Retinal pigment epithelial cell (primary cell): ENCODE results near the gene DCX.
A peak's percentile ranks its signal among the peaks of the same experiment; 100 is the strongest.

Experiments
- DNase-seq: peaks from one replicate; pipeline ENCODE4 v3.0.0-alpha.2; 2010; ENCODE audit warnings: low read depth
- H3K4me3 ChIP-seq: 2 replicates; pipeline ENCODE4 v1.5.1; 2011; ENCODE audit warnings: mild to moderate bottlenecking, low read length, control low read depth, moderate library complexity
- TF ChIP-seq, protein P1 (sequence below): conservative IDR thresholded peaks from 2 replicates; pipeline ENCODE4 v1.5.1; 2011; ENCODE audit warnings: low read depth, low read length, control low read depth, inconsistent platforms

DCX gene

DNA sequence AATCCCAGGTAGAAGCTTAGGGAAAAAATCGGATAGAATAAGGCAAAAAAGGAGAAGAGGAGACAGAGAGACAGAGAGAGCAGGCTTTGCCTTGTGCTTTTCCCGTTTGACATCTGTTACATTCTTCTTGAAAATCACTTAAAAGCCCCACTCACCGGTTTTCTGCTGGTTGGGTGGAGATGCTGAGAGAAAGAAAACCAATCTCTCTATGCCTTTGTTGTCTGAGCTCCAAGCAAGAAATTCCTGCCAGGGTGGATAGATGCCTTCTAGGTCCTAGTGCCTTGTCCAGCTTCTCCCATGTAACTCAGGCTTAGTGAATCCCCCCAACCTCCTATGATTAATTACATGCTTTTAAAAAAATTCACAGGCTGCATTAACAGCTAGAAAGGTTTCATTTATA, at the start of gene DCX:
DCX (minus strand) TSS at position 210 of the 400 bp plus-strand sequence. CDS start 1,794 bp downstream, outside the sequence.
- DNase-seq = no peak
- no peak within 1 kb of the TSS for H3K4me3 ChIP-seq
- TF ChIP-seq, protein P1, sequence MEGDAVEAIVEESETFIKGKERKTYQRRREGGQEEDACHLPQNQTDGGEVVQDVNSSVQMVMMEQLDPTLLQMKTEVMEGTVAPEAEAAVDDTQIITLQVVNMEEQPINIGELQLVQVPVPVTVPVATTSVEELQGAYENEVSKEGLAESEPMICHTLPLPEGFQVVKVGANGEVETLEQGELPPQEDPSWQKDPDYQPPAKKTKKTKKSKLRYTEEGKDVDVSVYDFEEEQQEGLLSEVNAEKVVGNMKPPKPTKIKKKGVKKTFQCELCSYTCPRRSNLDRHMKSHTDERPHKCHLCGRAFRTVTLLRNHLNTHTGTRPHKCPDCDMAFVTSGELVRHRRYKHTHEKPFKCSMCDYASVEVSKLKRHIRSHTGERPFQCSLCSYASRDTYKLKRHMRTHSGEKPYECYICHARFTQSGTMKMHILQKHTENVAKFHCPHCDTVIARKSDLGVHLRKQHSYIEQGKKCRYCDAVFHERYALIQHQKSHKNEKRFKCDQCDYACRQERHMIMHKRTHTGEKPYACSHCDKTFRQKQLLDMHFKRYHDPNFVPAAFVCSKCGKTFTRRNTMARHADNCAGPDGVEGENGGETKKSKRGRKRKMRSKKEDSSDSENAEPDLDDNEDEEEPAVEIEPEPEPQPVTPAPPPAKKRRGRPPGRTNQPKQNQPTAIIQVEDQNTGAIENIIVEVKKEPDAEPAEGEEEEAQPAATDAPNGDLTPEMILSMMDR = no peak

DNA sequence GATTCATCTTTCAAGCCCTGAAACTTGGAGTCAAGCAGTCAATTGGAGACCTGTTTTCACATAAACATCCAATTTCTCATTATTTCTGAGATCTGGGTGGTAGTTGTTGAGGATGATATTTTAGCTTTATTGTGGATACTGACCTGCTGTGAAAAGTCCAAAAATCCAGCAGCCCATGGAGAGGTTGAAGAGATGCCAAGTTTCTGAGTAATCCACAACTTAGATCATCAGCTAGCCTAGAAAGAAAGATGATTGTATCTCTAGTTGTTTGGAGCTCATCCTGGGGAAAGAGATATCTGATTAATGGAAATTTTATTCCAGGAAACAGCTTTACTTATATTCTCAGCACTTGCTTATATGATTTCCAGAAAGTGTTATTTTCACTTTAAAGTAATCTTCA, 48.6 kb upstream of the DCX start:
- no peak for DNase-seq
- no peak overlapping the region for H3K4me3 ChIP-seq
- TF ChIP-seq, protein P1 = no peak

DNA sequence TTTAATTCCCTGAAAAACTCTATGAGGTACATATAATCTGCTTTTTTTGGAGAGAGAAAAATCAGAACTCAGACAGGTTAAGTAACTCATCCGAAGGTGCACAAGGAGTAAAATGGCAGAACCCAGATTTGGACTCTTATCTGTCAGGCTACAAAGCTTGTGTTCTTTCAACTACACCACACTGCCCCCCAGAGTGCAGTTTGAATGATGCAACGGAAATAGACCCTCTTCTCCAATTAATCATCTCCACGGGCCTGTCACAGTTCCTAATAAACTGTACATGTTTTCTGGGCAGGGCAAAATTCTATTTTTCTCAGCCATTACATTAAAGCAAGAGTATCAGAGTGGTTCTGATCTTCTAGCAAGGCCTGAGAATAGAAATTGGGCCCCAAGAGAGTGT, 35.3 kb upstream of the DCX start:
- TF ChIP-seq, protein P1 = peak; percentile 39
- no peak for DNase-seq
- H3K4me3 ChIP-seq = no peak overlapping the region

DNA sequence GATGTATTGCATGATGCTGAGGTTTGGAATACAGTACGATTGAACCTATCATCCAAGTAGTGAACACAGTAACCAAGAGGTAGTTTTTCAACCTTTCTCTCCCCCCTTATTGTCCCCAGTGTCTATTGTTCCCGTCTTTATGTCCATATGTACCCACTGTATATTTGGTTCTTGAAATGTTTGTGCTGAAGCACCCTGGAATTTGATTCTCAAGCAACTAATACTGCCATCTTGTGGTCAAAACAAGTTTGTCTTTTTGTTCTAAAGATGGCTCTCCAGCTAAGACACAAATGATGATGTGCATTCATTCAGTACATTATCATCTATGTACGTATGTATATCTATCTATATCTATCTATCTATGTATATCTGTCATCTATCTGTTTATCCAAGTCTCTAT, 33.5 kb upstream of the DCX start:
- H3K4me3 ChIP-seq = no peak overlapping the region
- TF ChIP-seq, protein P1 = peak; percentile 64
- DNase-seq = peak; percentile 8

DNA sequence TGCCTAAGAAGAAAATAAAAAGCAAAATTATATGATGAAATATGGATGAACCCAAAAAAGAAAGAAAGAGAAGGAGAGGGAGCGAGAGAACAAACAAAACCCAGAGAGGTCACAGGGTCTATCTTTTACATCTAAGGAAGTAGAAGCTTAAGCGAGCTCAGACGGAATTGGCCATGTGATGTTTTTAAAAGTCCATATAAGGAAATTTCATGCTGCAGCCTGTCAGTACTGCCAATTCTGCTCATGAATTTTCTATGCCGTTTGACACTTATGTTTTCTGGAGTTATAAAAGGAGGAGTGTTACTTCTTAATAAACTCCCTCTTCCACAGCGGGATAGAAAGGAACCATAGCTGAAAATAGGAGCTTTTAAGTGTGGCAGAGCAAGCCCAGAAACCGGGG, 32.9 kb upstream of the DCX start:
- DNase-seq = peak; percentile 13
- TF ChIP-seq, protein P1 = no peak
- no peak overlapping the region for H3K4me3 ChIP-seq

DNA sequence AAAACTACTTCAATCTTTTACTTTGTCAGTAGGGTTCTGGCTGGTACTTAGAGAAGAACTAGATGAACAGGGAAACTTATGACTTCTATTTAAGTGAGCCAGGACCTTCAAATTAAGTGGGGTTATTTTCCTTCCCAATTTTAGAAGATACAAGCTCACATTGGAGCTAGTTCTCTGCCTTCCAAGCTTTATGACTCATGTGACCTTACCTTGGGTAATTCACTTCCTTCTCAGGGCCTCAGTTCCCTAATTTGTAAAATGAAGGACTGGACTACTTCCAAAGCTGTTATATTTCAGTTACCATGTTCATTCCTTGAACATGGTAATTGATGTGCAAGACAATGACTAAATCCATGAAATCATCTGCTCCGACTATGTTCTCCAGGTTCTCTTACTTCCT, 32.0 kb upstream of the DCX start:
- H3K4me3 ChIP-seq = no peak overlapping the region
- no peak for DNase-seq
- TF ChIP-seq, protein P1 = no peak

DNA sequence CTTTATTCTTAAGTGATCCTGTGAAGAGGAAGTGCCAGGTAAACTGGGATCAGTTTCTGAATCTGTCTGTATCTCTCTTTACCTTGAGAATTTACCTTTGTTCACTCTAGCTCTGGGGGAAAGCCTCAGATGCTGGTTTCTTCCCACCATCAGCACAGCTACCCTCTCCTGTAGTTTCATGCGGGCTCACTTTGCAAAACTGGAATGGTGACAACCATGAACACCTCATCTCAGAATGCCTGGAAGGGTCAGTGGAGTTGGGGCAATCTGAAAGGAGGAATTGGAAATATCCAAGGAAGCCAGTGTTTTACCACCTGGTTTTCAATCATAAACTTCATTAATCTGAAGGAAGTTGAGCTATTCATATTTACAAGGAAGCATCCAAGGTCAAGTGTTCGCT, 30.8 kb upstream of the DCX start:
- no peak overlapping the region for H3K4me3 ChIP-seq
- TF ChIP-seq, protein P1 = no peak
- DNase-seq = no peak
